MM.1S (cell line): ENCODE results near the gene FZD1.

Experiments used
- DNase-seq: peaks from one replicate; pipeline ENCODE4 v3.0.0-alpha.2; 2015
- H2AFZ ChIP-seq: fragments of 300-600 bp; sonication (generic); 2 replicates; pipeline ENCODE4 v1.6.0; 2016; ENCODE audit warnings: antibody characterized with exemption, low read length
- H3F3A ChIP-seq: fragments of 300-600 bp; sonication (generic); 2 replicates; pipeline ENCODE4 v1.6.1; 2016; ENCODE audit warnings: mild to moderate bottlenecking, antibody characterized with exemption, low read length, moderate library complexity, mixed read lengths; ENCODE audit not compliant: insufficient read depth
- H3K27ac ChIP-seq: fragments of 300-600 bp; sonication (generic); 2 replicates; pipeline ENCODE4 v1.5.1; 2016; ENCODE audit warnings: mild to moderate bottlenecking, low read length
- H3K27me3 ChIP-seq: fragments of 300-600 bp; sonication (generic); replicated peaks from 2 replicates; pipeline ENCODE4 v1.6.0; 2016; ENCODE audit warnings: low read length; ENCODE audit not compliant: insufficient read depth
- H3K36me3 ChIP-seq: fragments of 300-600 bp; sonication (generic); replicated peaks from 2 replicates; pipeline ENCODE4 v1.6.1; 2016; ENCODE audit warnings: mild to moderate bottlenecking, low read length, mixed read lengths; ENCODE audit not compliant: insufficient read depth
- H3K4me1 ChIP-seq: fragments of 300-600 bp; sonication (generic); 2 replicates; pipeline ENCODE4 v1.6.1; 2016; ENCODE audit warnings: low read length, mixed read lengths
- H3K4me2 ChIP-seq: fragments of 300-600 bp; sonication (generic); 2 replicates; pipeline ENCODE4 v1.6.0; 2016; ENCODE audit warnings: low read depth, low read length
- H3K4me3 ChIP-seq: fragments of 300-600 bp; sonication (generic); 2 replicates; pipeline ENCODE4 v1.5.1; 2016; ENCODE audit warnings: low read length, mixed read lengths
- H3K79me2 ChIP-seq: fragments of 300-600 bp; sonication (generic); 2 replicates; pipeline ENCODE4 v1.6.1; 2016; ENCODE audit warnings: mixed run types, low read length, mixed read lengths
- H3K9ac ChIP-seq: fragments of 300-600 bp; sonication (generic); 2 replicates; pipeline ENCODE4 v1.6.1; 2016; ENCODE audit warnings: low read length, mixed read lengths
- H3K9me2 ChIP-seq: fragments of 300-600 bp; sonication (generic); replicated peaks from 2 replicates; pipeline ENCODE4 v1.6.1; 2016; ENCODE audit warnings: mild to moderate bottlenecking, low read length, mixed read lengths; ENCODE audit not compliant: insufficient read depth
- H3K9me3 ChIP-seq: fragments of 300-600 bp; sonication (generic); replicated peaks from 2 replicates; pipeline ENCODE4 v1.6.1; 2016; ENCODE audit warnings: mild to moderate bottlenecking, low read length, mixed read lengths; ENCODE audit not compliant: insufficient read depth
- H4K20me1 ChIP-seq: fragments of 300-600 bp; sonication (generic); 2 replicates; pipeline ENCODE4 v1.6.1; 2016; ENCODE audit warnings: mild to moderate bottlenecking, low read length, moderate library complexity, mixed read lengths; ENCODE audit not compliant: insufficient read depth
- EZH2 ChIP-seq: fragments of 300-600 bp; sonication (generic); optimal IDR thresholded peaks from 2 replicates; pipeline ENCODE3; 2017; ENCODE audit warnings: low read depth, mild to moderate bottlenecking, antibody characterized with exemption, low read length, mixed read lengths
- EZH2phosphoT487 ChIP-seq: fragments of 300-600 bp; sonication (generic); IDR thresholded peaks from 2 replicates; pipeline ENCODE4 v1.6.1; 2018; ENCODE audit warnings: antibody characterized with exemption, low read length
- TF ChIP-seq, protein P1 (sequence below): fragments of 300-600 bp; sonication (generic); IDR thresholded peaks from 2 replicates; pipeline ENCODE4 v1.5.1; 2016; ENCODE audit warnings: antibody characterized with exemption, low read length, mixed read lengths

Gene FZD1

DNA sequence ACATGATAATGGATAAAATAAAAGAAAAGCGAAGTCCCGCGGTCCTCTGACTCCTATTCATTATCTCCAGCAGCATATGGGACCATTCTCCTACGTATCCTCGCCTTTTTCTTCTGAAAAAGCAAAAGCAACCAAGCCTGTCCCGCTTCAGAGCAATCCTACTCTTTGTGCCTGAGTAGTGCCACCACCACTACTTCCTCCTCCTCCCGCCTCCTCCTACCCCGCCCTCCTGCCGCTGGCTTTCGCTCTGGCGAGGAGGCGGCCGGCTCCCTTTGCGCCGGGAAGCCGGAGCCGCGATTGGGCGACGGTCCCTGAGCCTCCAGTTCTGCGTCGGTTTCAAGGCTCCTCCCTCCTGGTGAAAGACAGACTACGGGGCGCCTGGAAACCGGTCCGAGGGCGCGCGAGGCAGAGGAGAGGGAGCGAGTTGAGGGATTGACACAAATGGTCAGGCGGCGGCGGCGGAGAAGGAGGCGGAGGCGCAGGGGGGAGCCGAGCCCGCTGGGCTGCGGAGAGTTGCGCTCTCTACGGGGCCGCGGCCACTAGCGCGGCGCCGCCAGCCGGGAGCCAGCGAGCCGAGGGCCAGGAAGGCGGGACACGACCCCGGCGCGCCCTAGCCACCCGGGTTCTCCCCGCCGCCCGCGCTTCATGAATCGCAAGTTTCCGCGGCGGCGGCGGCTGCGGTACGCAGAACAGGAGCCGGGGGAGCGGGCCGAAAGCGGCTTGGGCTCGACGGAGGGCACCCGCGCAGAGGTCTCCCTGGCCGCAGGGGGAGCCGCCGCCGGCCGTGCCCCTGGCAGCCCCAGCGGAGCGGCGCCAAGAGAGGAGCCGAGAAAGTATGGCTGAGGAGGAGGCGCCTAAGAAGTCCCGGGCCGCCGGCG lies at the start of gene FZD1:
Gene FZD1, plus strand, starts transcription at position 388 of the 878 bp plus-strand sequence. Its CDS starts 448 bp downstream, at position 836.
- H3K4me1 ChIP-seq = peaks cover 6% of the 10 kb centered on the region; the same call in 1 of the 2 replicates
- no peaks in the 10 kb centered on the region for H3K79me2 ChIP-seq
- H3K4me2 ChIP-seq = peak within 1 kb of the TSS; percentile 97
- peaks cover 10% of the 10 kb centered on the region; the same call in 1 of the 2 replicates for H3K27me3 ChIP-seq
- peak; percentile 97 for DNase-seq
- no peaks in the 10 kb centered on the region for H3K9me3 ChIP-seq
- no peaks in the 10 kb centered on the region for H3K36me3 ChIP-seq
- H3F3A ChIP-seq = no peaks in the 10 kb centered on the region
- H3K9ac ChIP-seq = peak within 1 kb of the TSS; percentile 54; the same call in 1 of the 2 replicates
- peak within 1 kb of the TSS; percentile 54; the same call in 1 of the 2 replicates for H3K27ac ChIP-seq
- H3K4me3 ChIP-seq = peak within 1 kb of the TSS; percentile 82
- H2AFZ ChIP-seq = peak within 1 kb of the TSS; percentile 80
- H3K9me2 ChIP-seq = no peaks in the 10 kb centered on the region
- TF ChIP-seq EZH2 (no peak), EZH2phosphoT487 (no peak)
- TF ChIP-seq, protein P1, sequence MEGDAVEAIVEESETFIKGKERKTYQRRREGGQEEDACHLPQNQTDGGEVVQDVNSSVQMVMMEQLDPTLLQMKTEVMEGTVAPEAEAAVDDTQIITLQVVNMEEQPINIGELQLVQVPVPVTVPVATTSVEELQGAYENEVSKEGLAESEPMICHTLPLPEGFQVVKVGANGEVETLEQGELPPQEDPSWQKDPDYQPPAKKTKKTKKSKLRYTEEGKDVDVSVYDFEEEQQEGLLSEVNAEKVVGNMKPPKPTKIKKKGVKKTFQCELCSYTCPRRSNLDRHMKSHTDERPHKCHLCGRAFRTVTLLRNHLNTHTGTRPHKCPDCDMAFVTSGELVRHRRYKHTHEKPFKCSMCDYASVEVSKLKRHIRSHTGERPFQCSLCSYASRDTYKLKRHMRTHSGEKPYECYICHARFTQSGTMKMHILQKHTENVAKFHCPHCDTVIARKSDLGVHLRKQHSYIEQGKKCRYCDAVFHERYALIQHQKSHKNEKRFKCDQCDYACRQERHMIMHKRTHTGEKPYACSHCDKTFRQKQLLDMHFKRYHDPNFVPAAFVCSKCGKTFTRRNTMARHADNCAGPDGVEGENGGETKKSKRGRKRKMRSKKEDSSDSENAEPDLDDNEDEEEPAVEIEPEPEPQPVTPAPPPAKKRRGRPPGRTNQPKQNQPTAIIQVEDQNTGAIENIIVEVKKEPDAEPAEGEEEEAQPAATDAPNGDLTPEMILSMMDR = peak; percentile 7; the same call in 1 of the 2 replicates
- H4K20me1 ChIP-seq = no peaks in the 10 kb centered on the region

DNA sequence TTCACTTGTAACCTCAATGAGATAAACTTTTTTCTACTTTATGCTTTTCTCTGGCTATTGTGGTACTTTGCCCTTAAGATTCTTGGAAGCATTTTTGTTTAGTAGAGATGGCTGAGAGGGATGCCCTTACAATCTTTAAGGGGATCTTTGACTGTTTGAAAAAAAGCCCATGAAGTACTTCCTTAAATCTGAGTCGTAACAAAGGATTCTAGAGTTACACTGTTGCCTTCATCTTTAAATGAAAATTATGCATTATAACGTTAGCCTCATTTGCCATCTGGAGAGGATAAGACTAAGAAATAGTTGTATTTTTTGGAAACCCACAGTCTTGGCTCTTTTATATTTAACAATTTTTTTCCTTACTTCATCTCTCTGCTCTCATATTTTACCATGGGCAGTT lies 37.8 kb upstream of the FZD1 start:
- Histone ChIP-seq H3K9ac (no peak overlapping the region), H3K27me3 (no peaks in the 10 kb centered on the region), H3K79me2 (no peaks in the 10 kb centered on the region), H3K4me3 (no peak overlapping the region), H4K20me1 (no peaks in the 10 kb centered on the region), H3K36me3 (no peaks in the 10 kb centered on the region), H3F3A (no peaks in the 10 kb centered on the region), H3K9me2 (no peaks in the 10 kb centered on the region), H3K9me3 (no peaks in the 10 kb centered on the region), H3K4me2 (no peak overlapping the region), H3K27ac (no peak overlapping the region), H2AFZ (no peak overlapping the region), H3K4me1 (no peaks in the 10 kb centered on the region)
- TF ChIP-seq EZH2 = no peak
- TF ChIP-seq, protein P1 = no peak
- no peak for TF ChIP-seq EZH2phosphoT487
- no peak for DNase-seq

DNA sequence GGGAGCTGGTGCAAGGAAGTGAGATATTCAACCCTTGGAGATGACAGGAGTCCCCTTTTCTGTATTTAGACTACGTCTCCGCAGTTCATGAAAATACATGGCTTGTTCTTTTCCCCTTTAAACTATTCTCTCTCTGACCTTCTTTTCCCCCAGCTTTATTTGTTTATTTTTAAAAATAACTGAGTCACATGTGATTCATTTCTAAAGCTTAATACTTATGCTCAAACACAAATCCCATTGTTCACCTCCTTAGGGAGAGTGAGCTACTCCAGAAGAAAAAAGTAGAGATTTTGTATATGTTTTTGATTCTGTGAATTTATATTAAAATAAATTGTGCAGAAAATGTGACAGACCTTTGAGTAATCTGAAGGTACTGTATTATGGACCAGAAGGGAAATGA lies 35.9 kb upstream of the FZD1 start:
- no peak overlapping the region for H3K27ac ChIP-seq
- no peak for DNase-seq

More for the DNA sequence above, 35.9 kb upstream of the FZD1 start:
- no peaks in the 10 kb centered on the region for H3F3A ChIP-seq
- H3K9me3 ChIP-seq = no peaks in the 10 kb centered on the region
- no peaks in the 10 kb centered on the region for H3K27me3 ChIP-seq
- H3K4me1 ChIP-seq = no peaks in the 10 kb centered on the region
- H4K20me1 ChIP-seq = no peaks in the 10 kb centered on the region
- no peak overlapping the region for H2AFZ ChIP-seq
- no peaks in the 10 kb centered on the region for H3K36me3 ChIP-seq
- H3K4me3 ChIP-seq = no peak overlapping the region
- H3K4me2 ChIP-seq = no peak overlapping the region
- no peaks in the 10 kb centered on the region for H3K79me2 ChIP-seq
- TF ChIP-seq EZH2 = no peak
- TF ChIP-seq EZH2phosphoT487 = no peak
- TF ChIP-seq, protein P1 = no peak
- no peaks in the 10 kb centered on the region for H3K9me2 ChIP-seq
- H3K9ac ChIP-seq = no peak overlapping the region
